A673 (cell line): ENCODE results near the gene TMEM214. TPM values are rescaled to one million over a fixed set of nuclear protein-coding genes. Genes with fewer than 3 reads are reported as not detected.

ENCODE experiments used
- BruUV-seq: library from RNA; stranded (reverse); fragments of 400-500 nt; replicated peaks from 2 replicates; lab custom pipeline; 2021; lab: Mats Ljungman, UMichigan
- CTCF ChIA-PET: fragments of 300-600 bp; sonication (Branson Sonifier 250); formaldehyde crosslinking; loops from one replicate; lab custom pipeline; 2022; ENCODE audit warnings: antibody characterized with exemption; lab: Charles Lee
- POLR2A ChIA-PET: fragments of 300-600 bp; sonication (Branson Sonifier 250); formaldehyde crosslinking; loops from one replicate; lab custom pipeline; 2022; ENCODE audit warnings: antibody characterized with exemption; ENCODE audit not compliant: low non-redundant PET; lab: Charles Lee
- DNase-seq: peaks from one replicate; pipeline ENCODE4 v3.0.0-alpha.2; 2015; ENCODE audit warnings: low spot score
- H3K27ac ChIP-seq: fragments of 200-600 bp; sonication (generic); 2 replicates; pipeline ENCODE4 v1.5.1; 2016; ENCODE audit warnings: mixed run types, low read depth, mild to moderate bottlenecking, mixed read lengths, antibody characterized with exemption, low read length; ENCODE audit not compliant: poor library complexity, severe bottlenecking
- H3K27me3 ChIP-seq: fragments of 200-600 bp; sonication (generic); replicated peaks from 2 replicates; pipeline ENCODE4 v1.6.1; 2017; ENCODE audit warnings: mixed run types, low read depth, mild to moderate bottlenecking, mixed read lengths, antibody characterized with exemption, low read length; ENCODE audit not compliant: insufficient read depth, poor library complexity
- H3K36me3 ChIP-seq: fragments of 200-600 bp; sonication (generic); 2 replicates; pipeline ENCODE4 v1.6.1; 2016; ENCODE audit warnings: mixed run types, mild to moderate bottlenecking, mixed read lengths, antibody characterized with exemption, low read length; ENCODE audit not compliant: insufficient read depth, poor library complexity, severe bottlenecking
- H3K4me1 ChIP-seq: fragments of 200-600 bp; sonication (generic); 2 replicates; pipeline ENCODE4 v1.6.1; 2017; ENCODE audit warnings: mixed run types, mild to moderate bottlenecking, mixed read lengths, antibody characterized with exemption, low read length; ENCODE audit not compliant: insufficient read depth, poor library complexity, severe bottlenecking
- H3K4me3 ChIP-seq: fragments of 200-600 bp; sonication (generic); 2 replicates; pipeline ENCODE4 v1.5.1; 2016; ENCODE audit warnings: low read depth, mixed run types, mild to moderate bottlenecking, mixed read lengths, low read length; ENCODE audit not compliant: poor library complexity, severe bottlenecking
- H3K9me3 ChIP-seq: fragments of 200-600 bp; sonication (generic); 2 replicates; pipeline ENCODE4 v1.6.1; 2016; ENCODE audit warnings: mixed run types, low read depth, mild to moderate bottlenecking, mixed read lengths, antibody characterized with exemption, low read length; ENCODE audit not compliant: poor library complexity, severe bottlenecking
- CTCF ChIP-seq: fragments of 300-800, 200-600 bp; sonication (generic); conservative IDR thresholded peaks from 2 replicates; pipeline ENCODE4 v1.5.1; 2017; ENCODE audit warnings: low read depth, mild to moderate bottlenecking, antibody characterized with exemption, low read length, moderate library complexity, mixed read lengths
- EZH2 ChIP-seq: fragments of 200-600 bp; sonication (generic); IDR thresholded peaks from 2 replicates; pipeline ENCODE4 v1.6.1; 2017; ENCODE audit warnings: borderline replicate concordance, low read depth, mild to moderate bottlenecking, mixed read lengths, antibody characterized with exemption, low read length; ENCODE audit not compliant: poor library complexity, severe bottlenecking
- intact Hi-C: fragments of 100-400 bp; cut with micrococcal nuclease; formaldehyde crosslinking; loops from one replicate; pipeline ENCODE4 v1.10.0; 2022; ENCODE audit not compliant: unreplicated experiment
- total RNA-seq: library from RNA; stranded (reverse); gene quantifications from 2 replicates; pipeline ENCODE4 v1.2.3, GENCODE V29; 2021

Gene TMEM214
- total RNA-seq, 1 experiment from 2014 or later: 76.7 TPM

GRCh38 chr2:27003007-27003406, 29.8 kb upstream of the TMEM214 start:
- H3K27me3 ChIP-seq: no peaks in the 10 kb centered on the region
- H3K4me3 ChIP-seq: no peak overlapping the region
- ChIA-PET POLR2A (no interaction called here), CTCF (no interaction called here)
- no peaks in the 10 kb centered on the region for H3K9me3 ChIP-seq
- intact Hi-C loops: no loop called here
- H3K27ac ChIP-seq: no peak overlapping the region
- DNase-seq: no peak
- no TSS peak for BruUV-seq
- no peak for TF ChIP-seq CTCF
- H3K36me3 ChIP-seq: no peaks in the 10 kb centered on the region
- no peaks in the 10 kb centered on the region for H3K4me1 ChIP-seq

- no peaks in the 10 kb centered on the region for H3K9me3 ChIP-seq
- H3K36me3 ChIP-seq: no peaks in the 10 kb centered on the region
- CTCF ChIA-PET: no interaction called here
- H3K4me1 ChIP-seq: no peaks in the 10 kb centered on the region
- DNase-seq: no peak
- BruUV-seq: no TSS peak
- intact Hi-C loops: no loop called here
- H3K27ac ChIP-seq: no peak overlapping the region
- no peaks in the 10 kb centered on the region for H3K27me3 ChIP-seq
- H3K4me3 ChIP-seq: no peak overlapping the region
- TF ChIP-seq CTCF: no peak
- TF ChIP-seq EZH2: no peak
- POLR2A ChIA-PET: no interaction called here
Observed at GRCh38 chr2:27003857-27004256, 28.9 kb upstream of the TMEM214 start.

GRCh38 chr2:27006602-27007415, 26.0 kb upstream of the TMEM214 start:
- intact Hi-C loops: no loop called here
- ChIA-PET CTCF (no interaction called here), POLR2A (no interaction called here)
- no peak overlapping the region for H3K4me3 ChIP-seq
- no peaks in the 10 kb centered on the region for H3K27me3 ChIP-seq
- DNase-seq: no peak
- no peaks in the 10 kb centered on the region for H3K9me3 ChIP-seq
- no TSS peak for BruUV-seq
- H3K4me1 ChIP-seq: no peaks in the 10 kb centered on the region
- H3K27ac ChIP-seq: no peak overlapping the region
- H3K36me3 ChIP-seq: no peaks in the 10 kb centered on the region
- TF ChIP-seq EZH2 (no peak), CTCF (no peak)
